C4-2B (cell line): Measurements from ENCODE around the gene GMEB2.
"Not testable (repeated sequence)": the region's sequence is repeated elsewhere in the genome, so short reads cannot be mapped to it uniquely, and the experiment has no call there.

Experiments used
- ZFX ChIP-seq: fragments of 450-650 bp; IDR thresholded peaks from 2 replicates; pipeline ENCODE4 v1.6.1; 2017
- TF ChIP-seq, protein P1 (sequence below): fragments of 450-650 bp; conservative IDR thresholded peaks from 2 replicates; pipeline ENCODE4 v1.5.1; 2017; ENCODE audit warnings: mild to moderate bottlenecking

DNA sequence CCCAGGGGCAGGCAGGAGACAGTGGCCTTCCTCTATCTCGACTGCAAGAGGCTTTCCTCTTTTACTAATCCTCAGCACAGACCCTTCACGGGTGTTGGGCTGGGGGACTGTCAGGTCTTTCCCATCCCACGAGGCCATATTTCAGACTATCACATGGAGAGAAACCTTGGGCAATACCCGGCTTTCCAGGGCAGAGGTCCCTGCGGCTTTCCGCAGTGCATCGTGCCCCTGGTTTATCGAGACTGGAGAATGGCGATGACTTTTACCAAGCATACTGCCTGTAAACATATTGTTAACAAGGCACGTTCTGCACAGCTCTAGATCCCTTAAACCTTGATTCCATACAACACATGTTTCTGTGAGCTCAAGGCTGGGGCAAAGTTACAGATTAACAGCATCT is 33.3 kb upstream of the GMEB2 start:
- TF ChIP-seq, protein P1, sequence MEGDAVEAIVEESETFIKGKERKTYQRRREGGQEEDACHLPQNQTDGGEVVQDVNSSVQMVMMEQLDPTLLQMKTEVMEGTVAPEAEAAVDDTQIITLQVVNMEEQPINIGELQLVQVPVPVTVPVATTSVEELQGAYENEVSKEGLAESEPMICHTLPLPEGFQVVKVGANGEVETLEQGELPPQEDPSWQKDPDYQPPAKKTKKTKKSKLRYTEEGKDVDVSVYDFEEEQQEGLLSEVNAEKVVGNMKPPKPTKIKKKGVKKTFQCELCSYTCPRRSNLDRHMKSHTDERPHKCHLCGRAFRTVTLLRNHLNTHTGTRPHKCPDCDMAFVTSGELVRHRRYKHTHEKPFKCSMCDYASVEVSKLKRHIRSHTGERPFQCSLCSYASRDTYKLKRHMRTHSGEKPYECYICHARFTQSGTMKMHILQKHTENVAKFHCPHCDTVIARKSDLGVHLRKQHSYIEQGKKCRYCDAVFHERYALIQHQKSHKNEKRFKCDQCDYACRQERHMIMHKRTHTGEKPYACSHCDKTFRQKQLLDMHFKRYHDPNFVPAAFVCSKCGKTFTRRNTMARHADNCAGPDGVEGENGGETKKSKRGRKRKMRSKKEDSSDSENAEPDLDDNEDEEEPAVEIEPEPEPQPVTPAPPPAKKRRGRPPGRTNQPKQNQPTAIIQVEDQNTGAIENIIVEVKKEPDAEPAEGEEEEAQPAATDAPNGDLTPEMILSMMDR, result not testable (repeated sequence)
- TF ChIP-seq ZFX, result not testable (repeated sequence)
